NCI-H2107 treated with DMSO at 0.1 percent for 48 hours (cell line): ENCODE data around the gene PDE2A.

ENCODE experiments used
- DNase-seq: peaks from one replicate; lab custom pipeline; 2025; ENCODE audit not compliant: unreplicated experiment; lab: John Stamatoyannopoulos, UW

PDE2A gene

DNA sequence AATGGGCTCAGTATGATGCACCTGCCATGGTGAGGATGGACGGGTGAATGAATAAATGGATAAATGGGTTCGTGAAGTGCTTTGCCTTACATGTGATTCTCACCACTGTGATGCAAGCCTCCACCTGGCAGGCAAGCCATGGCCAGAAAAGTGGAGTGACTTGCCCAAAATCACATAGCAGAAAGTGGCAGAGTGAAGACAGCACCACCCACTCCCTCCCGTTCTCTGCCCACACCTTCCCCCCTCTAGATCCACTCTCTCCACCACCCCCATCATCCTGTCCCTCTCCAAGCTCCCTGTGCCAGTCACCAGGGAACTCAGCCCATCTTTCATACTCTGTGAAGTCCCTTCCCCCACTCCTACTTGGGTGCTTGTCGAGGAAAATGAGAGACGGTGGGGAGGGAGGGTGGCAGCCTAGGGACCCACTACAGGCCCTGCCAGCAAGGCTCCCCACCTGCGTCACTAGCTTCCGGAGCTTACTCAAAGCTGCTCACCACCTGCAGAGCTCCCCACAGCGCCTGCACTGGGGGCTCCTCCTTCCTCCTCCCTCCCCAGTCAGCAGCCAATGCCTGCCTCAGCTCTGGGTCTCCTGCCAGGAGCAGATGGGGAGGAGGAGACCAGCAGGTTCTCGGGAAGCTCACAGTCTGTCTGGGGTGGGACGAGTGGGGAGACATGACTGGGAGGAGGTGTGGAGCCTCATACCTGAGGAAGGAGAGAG lies 82.3 kb downstream of the PDE2A start:
- peak; percentile 81 for DNase-seq

DNA sequence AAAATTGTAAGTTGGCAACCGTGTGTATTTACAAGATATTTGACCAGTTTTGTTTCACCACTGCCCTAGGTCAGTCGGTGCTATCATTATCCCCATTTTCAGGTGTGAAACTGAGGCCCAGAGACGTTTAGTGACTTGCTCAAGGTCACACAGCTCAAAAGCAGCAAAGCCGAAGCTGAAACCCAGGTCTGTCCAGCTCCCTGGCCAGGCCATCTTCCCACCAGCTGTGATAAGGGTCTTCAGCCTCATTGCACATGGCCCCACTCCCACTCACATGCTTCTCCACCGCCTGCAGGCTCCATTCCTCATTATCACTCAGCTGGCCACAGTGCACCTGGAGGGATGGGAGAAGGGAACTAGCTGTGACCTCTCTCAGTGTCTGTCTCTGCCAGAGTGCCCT lies 83.2 kb downstream of the PDE2A start:
- DNase-seq, result no peak

DNA sequence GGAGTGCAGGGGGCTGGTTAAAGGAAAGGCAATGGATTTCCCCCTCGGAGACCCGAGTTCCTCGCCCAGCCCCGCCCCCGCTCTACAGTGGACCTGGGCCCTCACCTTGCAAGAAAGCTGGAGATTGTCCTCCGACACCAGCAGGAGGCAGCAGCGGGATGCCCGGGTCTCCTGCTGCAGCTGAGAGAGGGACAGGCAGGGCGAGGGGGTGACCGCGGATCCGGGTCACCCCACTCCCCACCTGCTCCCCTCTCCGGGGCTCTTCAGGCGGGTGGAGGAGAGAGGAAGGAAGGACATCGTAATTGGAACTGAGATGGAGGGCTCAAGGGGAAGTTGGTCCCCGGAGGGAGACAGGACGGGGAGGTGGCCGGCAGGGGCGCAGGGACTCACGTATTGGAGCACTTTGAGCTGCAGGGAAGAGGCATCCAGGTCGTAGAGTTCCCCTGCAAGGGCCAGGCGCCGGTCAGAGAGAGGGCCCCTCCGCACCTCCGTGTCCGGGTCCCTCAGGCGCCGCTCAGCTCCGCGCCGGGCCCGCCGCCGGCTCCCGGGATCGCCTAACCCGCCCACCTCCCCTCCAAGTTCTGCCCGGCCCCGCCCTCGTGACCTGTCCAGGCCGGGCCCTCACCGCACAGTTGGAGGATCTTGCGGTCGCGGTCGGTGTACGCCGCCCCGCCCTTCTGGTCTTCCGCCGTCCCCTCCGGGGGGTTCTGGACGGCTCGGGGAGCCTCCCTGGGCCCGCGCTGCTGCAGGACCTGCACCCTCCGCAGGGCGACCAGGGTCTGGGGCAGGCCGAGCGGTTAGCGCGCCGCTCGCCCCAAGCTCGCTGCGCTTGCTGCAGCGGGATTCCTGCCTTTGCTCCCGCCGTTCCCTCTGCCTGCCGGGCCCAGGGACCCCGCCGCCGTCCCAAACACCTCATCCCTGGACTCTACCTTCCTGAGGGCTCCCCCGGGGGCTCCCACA lies 84.1 kb downstream of the PDE2A start:
- DNase-seq, result no peak

DNA sequence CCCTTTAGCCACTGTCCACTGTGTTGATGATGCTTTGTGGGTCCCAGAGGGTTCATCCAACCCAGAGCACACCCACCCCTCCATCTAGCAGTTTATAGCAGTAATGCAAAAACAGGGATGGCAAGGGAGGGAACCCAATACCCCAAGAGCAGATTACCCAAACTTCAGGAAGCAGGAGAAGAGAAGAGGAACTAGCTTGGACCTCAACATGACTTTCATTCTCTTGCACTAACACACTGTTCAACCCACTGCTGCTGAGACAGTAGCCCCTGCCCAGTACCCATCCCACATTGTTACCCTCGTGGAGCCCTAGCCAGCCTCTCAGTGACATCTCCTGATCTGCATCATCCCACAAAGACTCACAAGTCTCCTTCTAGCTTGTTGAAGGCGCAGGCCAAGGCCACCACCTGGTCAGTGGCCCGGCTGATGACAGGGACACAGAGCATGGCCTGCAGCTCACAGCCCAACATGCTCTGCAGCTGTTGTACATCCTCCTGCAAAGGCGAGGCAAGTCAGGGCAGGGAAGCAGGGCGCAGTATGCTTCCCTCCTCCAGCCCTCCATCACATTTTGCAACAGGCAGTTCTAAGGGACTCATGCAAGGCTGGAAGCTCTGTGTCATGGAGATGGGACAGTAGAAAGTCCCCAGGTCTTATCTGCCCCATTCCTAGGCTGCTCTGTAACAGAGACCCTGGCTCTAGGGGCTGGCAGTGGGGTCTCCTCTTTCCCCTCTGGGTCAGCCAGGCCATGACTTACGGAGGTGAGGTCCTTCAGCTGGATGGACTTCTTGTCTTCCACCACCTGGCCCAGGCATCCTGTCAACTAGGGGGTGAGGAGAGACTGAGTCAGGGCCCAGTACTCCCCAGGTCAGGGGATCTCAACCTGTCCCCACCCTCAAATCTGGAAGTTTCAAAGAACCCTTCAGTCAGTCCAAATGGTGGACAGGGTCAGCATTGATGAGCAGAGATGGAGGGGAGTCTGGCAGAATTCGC lies 85.5 kb downstream of the PDE2A start:
- no peak for DNase-seq

DNA sequence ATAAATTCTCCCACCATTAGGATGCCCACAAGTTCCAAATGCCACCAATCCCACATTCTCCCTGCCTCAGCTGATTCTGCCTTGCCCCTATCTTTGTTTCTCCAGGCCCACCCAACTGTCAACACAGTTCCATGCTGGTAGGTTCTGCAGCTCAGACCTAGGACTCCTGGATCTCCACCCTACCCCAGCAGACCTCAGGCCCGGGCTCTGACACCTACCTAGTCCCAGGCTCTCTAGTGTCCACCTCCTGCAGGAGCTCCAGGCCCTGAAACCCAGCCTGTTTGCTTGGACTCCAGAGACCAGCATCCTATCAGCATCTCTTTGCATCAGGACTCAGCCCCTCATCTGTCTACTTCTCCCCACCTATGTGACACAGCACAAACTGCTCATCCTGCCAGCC lies 86.5 kb downstream of the PDE2A start:
- no peak for DNase-seq

DNA sequence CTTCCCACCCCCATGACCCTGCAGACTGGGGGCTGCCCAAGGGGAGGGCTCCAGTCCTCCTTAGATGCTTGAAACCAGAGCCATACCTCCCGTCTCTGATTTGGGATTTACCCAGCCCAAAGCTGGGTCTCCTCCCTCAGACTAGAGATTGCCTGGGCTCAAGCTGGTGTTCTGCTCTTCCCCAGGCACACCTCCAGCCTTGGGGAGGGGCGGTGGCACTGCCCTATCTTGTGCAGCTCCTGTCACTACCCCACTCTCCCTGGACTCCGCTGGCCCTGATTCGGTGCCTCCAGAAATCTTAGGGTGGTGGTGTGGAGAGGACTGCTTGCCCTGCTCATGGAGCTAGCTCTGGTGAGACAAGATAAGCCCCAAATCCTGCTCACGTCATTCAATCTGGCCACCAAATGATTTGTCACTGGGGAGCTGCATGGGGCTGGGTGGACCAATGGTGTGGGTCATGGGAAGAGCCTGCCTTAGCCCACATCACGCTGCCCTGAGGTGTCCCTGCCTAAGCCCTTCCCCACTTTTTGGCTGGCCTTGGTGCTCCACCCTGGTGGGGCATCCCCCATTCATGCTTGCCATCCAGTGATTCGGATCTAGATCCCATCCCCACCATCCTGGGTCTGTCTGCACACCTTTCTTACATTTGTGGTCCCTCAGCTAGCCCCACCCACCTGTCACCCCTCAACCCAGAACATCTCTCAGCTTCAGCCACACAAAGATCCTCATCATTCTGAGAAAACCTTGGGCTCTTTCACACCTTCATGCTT lies 87.7 kb downstream of the PDE2A start:
- no peak for DNase-seq

DNA sequence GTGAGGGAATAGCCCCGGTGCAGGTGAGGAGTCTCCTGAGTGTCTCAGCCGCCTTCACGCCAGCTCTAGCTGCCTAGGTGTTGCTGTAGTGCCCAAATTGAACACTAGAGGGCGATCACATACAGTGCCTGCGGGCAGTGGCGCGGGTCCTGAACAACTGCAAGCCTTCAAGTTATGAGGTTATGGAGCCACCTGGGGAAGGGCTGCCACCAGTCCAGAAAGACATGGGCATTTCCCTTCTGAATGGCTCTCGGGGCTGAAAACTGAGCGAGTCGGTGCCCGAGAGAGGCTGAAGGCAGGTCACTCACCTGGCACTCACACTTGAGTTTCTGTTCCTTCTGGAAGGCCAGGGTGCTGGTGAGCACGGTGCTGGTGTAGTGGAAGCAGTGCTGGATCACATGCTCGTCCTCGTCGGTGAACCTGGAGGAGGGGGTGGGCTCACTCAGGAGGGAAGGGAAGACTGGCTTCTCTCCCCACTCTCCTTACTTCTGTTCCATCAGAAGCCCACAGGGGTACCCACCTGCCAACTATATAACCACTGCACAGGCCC lies 88.4 kb downstream of the PDE2A start:
- peak; percentile 45 for DNase-seq

DNA sequence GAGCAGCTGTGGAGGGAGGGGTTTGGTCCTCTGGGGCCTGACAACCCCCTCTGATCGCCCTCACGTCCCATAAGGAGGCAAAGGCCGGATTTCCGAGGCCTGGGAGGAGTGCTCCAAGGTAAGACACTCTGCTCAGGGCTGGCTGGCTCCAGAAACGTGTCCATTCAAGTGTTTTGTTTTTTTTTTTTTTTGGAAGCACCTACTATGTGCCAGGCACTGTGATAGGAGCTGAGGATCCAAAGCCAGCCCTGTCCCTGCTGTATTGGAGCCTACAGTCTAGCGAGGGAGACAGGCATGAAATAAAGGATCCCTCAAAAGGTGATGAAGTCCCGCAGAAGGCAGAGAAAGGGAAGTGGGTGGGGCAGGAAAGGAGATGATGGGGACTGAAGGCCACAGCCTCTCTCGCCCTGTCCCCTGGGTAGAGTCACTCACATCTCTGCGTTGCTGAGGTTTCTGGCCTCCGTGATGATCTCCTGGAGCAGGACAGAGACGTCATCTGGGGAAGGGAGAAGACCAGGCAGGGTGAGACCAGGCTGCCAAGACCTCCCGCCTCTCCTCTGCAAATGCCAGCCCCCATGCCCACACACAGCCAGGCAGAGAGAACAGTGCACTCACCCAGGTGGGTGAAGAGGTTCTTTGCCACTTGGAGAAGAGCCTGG lies 89.2 kb downstream of the PDE2A start:
- no peak for DNase-seq

DNA sequence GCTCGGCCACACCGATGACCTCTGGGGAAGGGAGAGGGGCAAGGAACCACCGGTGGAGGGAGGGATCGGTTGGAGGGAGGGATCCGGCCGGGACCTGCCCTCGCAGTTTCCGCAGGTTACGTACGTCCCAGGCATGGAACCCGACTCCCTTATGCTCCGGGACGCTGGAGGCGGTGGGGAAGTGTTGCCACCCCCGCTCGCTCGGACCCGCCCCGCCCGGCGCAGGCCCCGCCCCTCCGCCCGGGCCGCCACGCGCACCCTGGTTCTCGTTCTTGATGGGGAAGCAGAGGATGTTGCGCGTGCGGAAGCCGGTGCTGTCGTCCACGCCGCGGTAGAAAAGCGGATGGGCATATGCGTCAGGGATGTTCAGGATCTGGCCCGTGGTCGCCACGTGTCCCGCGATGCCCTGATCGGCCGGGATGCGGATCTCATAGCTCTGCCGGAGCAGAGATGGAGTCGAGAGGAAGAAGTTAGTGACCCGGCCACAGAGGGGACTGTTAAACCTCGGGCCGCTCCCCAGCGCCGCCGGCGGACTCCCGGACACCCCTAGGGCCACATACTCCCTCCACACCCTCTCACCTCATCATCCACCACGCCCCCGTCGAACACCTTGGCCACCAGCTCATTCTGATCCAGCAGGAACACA lies 89.8 kb downstream of the PDE2A start:
- no peak for DNase-seq

DNA sequence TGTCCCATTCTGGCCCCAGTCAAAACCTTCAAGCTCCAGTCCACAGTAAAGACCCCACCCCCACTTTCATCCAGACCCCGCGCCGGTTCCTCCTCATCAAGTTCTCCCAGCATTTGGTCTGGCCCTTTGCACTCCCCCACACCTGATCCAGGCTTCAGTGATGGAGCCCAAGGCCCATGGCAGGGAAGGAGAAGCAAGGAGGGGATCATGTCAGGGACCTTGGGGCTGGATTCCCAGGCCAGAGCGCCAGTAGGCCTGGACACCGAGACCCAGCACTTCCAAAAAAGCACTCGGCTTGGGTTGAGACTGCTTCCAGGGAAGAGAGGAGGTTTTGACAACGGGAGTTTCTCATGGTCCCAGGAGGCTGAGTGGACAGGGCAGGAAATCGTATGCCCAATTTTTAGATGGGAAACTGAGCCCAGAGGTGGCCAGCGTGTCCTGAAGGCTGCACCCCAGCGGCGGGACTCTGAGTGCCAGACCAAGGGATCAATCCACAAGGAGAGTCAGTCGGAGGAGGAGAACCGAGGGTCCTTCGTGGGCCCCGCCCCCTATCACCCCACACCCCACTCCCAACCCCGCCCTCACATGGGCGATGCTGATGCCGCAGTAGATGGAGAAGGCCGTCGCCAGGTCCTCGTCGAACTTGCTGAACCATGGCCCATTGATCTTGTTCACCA lies 90.5 kb downstream of the PDE2A start:
- DNase-seq, result no peak

DNA sequence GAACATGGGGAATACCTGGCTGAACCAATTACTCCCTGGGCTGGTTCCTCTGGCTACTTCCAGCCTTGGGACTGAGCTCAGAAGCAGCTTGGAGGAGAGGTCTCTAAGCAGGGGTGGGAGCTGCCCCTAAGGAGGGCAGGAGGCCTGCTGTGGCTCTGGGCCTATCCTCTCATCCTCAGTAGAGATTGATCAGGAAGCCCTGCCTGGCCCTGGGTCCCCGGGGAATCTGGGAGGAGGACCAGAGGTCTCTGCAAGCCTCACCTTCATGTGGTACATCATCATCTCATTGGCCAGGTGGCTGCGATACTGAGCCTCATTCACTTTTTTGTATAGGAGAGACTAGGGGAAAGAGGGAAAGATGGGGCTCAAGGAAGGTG lies 91.1 kb downstream of the PDE2A start:
- no peak for DNase-seq

DNA sequence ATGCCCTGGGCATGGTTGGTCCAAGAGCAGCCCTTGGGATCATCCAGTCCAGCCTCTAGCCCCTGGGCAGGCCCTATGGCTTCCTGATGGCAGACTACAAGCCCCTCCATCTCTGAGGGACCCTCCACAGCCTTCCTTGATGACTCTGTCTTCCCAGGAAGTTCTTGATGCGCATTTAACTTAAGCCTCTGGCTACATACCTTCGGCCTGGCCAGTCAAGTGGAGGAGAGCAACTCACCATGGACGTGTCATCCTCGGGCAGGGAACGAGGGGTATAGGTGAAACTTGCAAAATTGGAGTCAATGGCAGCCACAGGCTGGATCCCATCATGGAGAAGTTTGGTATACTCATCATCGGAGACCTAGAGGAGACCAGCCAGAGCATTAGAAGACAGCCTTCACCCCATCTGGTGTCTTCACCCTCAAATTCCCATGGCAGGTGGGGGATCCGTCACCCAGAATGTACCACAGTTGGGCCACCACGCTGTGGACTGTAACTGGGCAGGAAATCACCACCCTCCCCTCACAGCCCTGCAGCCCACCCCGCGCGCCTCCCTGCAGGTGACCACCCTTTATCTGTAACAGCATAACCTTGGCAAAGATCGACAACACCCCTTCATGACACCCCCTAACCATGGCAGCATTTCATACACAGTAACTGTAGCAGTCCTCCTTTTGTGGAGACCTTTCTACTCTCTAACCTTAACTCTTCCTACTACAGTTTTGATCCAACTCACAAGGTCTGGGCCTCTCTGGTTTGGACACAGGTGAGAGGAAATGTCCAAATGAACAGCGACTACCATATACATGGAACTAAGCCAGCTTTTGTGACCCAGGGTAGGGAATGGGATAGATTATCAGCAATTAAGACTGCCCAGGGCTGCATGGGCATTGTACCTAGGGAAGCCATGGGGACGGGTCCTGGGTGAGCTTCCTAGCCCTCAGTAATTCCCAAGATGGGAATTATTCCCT lies 91.7 kb downstream of the PDE2A start:
- no peak for DNase-seq

DNA sequence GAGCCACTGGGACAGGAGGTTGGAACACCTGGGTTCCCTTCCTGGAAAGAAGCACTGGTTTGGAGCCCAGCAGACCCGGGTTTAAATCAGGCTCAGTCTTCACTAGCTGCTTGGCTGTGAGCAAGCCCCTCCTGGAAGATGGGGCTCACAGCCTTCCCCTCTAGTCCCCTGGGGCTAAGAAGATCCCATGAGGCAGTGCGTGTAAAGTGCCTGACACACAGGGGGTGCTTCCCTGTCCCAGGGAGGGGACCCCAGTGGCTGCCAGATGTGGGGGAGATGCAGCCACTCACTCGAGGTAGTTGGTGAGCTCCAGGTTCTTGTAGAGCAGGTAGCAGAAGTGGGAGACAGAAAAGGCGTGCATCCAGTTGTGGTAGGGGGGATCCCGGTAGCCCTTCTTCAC lies 93.2 kb downstream of the PDE2A start:
- DNase-seq, result no peak

DNA sequence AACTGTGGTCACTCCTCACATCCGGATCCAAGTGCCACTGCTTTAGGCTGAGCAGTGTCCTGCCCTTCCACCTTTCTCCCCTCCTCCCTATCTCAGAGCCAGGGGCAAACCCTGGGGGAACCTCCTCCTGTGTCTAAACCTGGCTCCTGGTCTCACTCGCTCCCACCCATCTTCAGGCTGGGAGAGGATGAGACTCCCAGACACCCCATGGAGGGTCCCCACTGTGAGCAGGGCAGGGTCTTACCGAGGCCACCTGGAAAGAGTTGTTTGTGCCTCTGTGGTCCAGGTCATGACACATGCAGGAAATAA lies 93.6 kb downstream of the PDE2A start:
- DNase-seq, result no peak

DNA sequence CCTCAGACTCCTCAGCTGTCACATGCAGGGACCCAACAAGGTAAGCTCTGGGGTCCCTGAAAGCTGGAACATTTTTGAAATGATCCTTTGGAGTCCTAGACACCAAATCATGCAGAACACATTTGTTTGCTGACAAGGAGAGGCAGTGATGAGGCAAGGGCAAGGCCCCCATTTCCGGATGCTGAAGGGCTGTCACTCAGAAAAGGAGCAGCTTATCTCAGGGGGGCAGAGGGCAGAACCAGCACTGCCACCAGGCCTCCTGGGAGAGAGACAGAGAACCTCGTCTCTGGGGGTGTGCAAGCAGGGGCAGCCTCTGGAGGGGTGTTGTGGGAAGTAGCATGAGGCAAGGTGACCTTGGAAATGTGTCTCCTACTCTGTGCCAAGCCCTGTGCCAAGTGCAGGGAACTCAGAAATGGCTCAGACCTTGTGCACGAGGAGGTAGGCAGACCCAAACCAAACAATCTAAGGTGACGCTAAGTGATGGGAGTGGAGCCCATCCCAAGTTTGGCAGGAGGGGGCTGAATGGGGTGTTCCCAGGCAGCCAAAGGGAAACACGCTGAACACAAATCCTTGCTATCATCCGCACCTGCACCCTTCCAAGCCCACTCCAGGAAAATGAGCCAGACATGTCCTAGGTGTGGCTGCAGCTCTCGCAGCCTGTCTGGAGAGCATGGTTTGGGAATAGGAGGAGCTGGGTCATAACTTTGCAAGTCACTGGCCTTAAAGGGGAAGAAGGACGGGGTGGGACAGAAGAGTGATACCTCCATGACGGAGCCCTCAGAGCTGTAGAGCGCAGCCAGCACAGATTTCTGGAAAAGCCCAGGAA lies 94.2 kb downstream of the PDE2A start:
- no peak for DNase-seq

DNA sequence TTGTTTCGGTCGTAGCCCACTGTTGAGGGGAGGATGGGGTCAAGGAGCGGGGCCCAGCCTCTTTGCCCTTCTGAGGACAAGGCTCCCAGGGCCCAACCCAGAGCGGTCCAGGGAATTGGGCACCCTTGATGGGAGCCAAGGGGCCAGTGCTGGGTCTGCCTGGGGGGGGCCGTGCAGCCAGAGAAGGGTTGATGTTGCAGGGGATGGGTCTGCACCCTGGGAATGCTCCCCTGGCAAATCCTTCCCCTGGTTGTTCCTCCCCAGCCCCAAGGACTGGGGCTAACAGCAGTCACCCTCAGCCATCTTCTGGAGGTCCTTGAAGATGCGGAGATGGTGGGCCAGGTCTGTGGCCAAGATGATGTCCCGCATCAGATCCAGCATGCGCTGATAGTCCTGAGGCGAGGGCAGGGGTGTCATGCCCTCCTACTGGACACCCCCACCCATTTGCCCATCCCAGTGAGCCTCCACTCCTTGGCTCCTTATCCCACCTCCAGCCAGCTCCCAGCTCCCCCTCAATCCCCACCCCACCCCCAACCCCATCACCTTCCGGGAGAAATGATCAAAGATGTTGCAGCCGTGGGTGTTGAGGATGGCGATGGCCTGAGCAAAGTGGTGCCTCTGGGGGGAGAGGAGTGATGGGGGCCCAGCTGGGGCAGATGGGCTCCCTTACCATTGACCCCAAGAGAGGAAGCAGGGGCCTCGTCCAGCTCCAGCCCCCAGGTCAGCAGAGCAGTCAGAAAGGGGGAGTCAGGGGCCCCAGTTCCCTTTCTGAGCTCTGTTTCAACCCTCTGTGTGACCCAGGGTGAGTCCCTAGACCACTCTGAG lies 95.0 kb downstream of the PDE2A start:
- no peak for DNase-seq
